HEK293T (cell line): ENCODE results near the gene SLC1A5.

Experiments used
- ELF4 ChIP-seq: fragments of 450-650 bp; IDR thresholded peaks from 2 replicates; pipeline ENCODE4 v1.6.1; 2017; ENCODE audit warnings: antibody characterized with exemption
- SP1 ChIP-seq: fragments of 450-650 bp; IDR thresholded peaks from 2 replicates; pipeline ENCODE4 v1.6.1; 2017

DNA sequence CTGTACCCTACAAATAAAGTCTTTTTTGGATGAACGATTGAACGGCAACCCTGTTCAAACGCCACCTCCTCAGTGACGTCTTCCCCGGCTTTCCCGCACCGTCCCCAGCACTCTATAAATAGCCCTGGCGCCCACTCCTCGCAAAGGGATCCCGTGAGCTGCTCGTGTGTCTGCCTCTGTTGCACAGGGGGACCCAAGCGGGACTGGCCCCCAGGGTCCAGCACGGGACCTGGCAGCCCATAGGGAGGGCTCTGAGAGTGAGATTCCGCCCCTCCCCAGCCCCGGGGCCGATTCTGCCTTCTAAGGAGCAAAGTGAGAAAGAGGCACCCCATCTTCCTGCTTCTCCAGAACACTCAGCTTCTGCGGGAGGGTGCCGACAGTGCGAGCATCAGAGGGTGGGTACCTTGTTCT is 50.6 kb downstream of the SLC1A5 start:
- no peak for TF ChIP-seq ELF4
- TF ChIP-seq SP1, result no peak
